Mammary epithelial cell (primary cell): Measurements from ENCODE around the gene SEMA6B.

ENCODE experiments used
- CTCF ChIP-seq, 2 donors: IDR thresholded peaks in 1 of 2; conservative IDR thresholded peaks in 1 of 2; 2 replicates each; pipeline ENCODE4 v1.5.1; 2011 to 2012; ENCODE audit warnings: inconsistent platforms in 2 of 2, low read length in 2 of 2, mild to moderate bottlenecking in 2 of 2, control low read depth in 1 of 2, low read depth in 1 of 2; ENCODE audit not compliant: insufficient read depth in 1 of 2; ENCODE audit errors: extremely low read depth in 1 of 2
- EZH2 ChIP-seq: IDR thresholded peaks from 2 replicates; pipeline ENCODE4 v1.6.1; 2012; ENCODE audit warnings: low read length, inconsistent platforms, borderline replicate concordance

GRCh38 chr19:4497770-4498389, 61.6 kb downstream of the SEMA6B start:
- TF ChIP-seq EZH2 (no peak), CTCF (conservative IDR thresholded peaks at IDR 0.05 in 1 of 2, IDR thresholded peaks at IDR 0.05 in 1 of 2; ENCODE audit: extremely low read depth in 1 of 2, insufficient read depth in 1 of 2, low read depth in 1 of 2, low read length in 2 of 2) (no peak)
